HG02610 (cell line): ENCODE measurements around the gene NIM1K.
A peak's percentile ranks its signal among the peaks of the same experiment; 100 is the strongest.
"Not testable (repeated sequence)": the region's sequence is repeated elsewhere in the genome, so short reads cannot be mapped to it uniquely, and the experiment has no call there.

Source experiments
- ATAC-seq: cut with Tn5 transposase; IDR thresholded peaks from one replicate; pipeline ENCODE4 v1.9.1; 2021; ENCODE audit warnings: mild to moderate bottlenecking, moderate library complexity; ENCODE audit not compliant: unreplicated experiment

Gene NIM1K

GRCh38 chr5:43274435-43275114 lies 82.5 kb downstream of the NIM1K start:
- no peak for ATAC-seq

DNA sequence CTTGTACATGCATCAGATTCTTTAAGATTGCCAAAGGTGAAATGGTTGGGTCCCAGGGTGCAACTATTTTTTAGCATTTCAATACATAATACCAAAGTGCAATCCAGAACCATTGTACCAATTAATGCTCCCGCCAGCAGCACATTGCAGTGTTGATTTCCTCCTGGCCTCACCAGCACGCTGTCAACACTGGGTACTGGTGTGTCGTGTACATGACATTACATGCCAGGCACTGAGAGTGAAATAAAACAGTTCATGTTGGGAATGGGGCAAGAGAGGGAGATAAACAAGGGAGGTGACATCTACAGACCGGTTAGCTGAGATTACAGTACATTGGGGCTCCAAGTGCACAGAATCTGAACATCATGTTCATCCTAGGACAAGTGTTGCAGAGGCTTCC lies 83.4 kb downstream of the NIM1K start:
- no peak for ATAC-seq

DNA sequence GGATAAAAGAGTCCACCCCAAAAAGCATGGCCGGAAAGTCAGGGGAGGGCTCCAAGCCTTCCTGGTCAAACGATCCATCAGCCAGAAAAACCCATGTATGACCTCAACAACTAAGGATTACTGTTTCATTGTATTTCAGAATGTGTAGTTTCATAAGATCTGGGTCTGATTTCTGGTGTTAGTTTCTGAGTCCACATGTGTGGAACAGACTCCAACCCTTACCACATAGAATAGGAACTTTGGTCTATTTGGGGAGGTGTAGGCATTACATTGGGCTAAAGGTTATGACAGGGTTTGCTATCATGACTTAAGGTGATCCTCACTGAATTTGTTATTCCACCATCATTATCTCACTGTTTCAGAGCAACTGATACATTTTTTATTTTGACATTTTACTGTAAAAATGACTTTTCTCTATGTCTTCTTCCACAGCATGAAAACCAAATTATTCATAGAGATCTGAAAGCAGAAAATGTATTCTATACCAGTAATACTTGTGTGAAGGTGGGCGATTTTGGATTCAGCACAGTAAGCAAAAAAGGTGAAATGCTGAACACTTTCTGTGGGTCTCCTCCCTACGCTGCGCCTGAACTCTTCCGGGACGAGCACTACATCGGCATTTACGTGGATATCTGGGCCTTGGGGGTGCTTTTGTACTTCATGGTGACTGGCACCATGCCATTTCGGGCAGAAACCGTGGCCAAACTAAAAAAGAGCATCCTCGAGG lies 87.7 kb downstream of the NIM1K start:
- no peak for ATAC-seq

DNA sequence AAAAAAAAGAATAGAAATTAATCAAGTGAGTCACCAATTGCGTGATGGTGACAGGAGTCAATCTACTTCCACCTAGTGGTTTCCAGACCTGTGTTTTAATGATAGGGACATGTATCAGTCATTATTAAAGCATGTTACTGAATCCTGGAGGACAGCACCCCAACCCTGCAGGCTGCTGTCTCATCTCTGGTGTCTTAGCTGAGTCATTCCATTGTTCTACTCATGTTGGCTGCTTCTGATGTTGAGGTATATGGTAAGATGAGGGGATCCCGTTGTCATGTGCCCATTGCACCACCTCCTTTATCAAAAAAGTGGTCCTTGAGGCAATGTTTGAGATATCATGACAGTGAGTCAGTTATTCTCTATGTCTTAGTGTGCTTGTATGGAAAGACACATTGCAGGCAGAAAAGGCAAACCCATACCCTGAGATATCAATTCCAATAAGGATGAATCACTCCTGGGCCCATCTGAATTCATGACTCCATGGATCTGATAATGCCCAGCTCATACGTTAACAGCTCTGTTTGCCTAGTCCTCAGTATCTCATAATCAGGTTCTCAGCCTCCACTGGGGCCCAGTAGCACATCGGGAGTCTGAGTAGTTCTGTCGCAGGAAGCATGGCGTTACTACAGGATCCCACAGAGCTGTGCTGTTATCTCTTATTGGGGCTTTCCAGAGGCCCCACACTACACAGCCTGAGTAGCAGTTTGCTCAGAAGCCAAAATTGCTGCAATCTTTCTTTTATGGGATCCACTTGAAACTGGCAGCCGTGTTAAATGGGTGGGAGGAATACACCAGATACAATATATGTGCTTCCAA lies 90.0 kb downstream of the NIM1K start:
- ATAC-seq = no peak

DNA sequence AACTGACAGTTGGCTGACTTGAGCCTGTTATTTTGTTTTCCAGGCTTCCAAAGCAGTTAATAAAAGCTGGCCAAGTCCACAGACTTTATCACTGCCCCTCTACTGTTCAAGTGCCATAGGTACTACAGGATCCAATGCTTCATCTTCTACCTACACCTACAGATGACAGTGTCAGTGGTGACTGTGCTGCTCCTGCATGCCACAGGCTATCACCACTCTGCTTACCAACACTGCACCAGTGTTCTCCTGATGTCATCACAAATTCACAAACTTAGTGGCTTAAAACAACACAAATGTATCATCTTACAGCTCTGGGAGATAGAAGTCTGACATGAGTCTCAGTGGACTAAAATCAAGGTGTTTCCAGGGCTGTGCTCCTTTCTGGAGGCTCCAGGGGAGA lies 94.6 kb downstream of the NIM1K start:
- ATAC-seq = no peak

DNA sequence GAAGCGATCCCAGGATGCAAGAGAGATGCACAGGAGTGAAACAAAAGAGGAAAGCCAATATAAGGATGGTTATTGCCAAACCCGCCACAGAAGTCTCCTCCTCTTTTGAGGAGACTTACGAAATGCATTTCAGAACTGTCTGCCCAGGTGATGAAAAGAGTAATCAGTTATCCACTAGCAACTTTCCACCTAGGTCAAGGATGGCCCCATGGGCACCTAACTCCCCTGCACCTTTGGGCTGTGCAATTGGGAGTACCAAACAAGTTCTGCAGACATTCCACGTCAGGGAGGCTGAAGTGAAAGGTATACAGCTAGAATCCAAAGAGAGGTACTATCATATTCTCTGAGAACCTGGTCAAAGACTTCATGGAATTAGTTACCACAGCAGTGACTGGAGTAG lies 95.5 kb downstream of the NIM1K start:
- no peak for ATAC-seq

- no peak for ATAC-seq
These were observed 96.3 kb downstream of the NIM1K start for GRCh38 chr5:43288269-43288831.

DNA sequence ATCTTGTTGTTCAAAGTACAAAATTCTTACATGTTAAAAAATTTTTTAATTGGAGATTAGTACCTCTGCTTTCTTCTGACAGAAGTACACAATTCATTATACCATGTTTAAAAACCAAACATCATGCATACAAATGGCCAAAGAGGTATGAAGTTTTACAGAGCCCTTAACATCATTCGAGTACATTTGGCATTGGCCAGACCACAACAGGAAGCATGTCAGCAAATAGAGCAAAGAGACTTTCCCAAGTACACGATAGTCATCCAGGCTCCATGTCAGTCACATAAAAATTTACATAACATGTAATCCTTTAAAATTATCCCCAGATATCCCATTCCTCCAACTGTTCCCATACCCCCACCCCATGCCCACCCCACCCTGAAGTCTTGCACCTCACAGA lies 98.7 kb downstream of the NIM1K start:
- no peak for ATAC-seq

DNA sequence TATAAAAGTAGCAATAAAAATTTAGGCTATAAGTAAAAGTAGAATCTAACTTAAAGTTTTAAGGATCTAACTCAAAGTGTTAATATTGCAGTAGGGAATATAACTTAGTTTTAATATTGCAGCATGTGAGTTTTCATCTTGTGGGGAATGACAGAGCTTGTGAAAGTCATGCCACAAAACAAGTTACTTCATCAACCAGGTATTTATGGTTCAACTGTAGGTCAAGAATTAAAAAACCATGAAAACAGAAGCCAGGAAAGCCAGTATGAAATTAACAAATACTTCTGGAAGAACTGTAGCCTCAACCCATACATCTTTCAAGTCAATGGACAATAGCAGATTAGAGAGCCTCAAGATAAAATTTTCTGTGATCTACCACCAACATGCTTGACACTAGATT lies 102.2 kb downstream of the NIM1K start:
- no peak for ATAC-seq

- ATAC-seq = no peak
These were observed 103.2 kb downstream of the NIM1K start for GRCh38 chr5:43295202-43295601.

DNA sequence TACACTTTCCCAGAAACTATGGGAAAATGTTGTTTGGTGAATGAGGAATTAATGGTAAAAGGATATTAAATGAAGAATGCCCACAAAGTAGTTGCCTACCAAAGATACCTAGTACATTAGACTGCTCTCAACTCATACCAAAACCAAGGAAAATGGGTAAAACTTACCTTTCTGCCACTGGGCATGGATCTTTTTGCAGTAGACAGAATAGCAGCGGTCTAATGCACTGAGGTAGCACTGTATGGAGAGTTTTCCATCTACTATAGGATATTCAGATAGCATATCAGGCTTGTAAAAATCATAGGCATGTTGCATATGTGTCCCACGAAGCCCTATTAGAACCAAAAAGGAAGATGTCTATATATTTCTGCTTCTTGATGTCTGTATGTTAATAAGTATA lies 104.8 kb downstream of the NIM1K start:
- no peak for ATAC-seq

- ATAC-seq = no peak
These were observed 106.4 kb downstream of the NIM1K start for GRCh38 chr5:43298443-43298842.

DNA sequence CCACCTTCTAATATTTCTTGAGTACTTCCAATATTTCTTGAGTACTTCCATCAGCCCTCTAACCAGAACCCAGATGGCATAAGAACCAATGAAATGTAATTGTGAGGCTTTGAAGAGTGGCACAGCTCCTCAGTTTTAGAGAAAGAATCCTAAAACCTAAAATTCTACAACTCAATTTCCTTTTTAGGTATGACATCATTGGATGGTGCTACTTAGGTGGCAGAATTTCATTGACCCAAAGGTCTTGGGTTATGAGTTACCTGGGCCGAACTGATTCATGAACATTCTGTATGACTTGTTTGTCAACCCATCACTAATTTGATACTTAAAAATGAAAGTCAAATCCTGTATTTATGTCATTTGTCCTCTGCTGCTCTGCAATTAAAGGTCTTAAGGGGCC lies 108.1 kb downstream of the NIM1K start:
- ATAC-seq = no peak

DNA sequence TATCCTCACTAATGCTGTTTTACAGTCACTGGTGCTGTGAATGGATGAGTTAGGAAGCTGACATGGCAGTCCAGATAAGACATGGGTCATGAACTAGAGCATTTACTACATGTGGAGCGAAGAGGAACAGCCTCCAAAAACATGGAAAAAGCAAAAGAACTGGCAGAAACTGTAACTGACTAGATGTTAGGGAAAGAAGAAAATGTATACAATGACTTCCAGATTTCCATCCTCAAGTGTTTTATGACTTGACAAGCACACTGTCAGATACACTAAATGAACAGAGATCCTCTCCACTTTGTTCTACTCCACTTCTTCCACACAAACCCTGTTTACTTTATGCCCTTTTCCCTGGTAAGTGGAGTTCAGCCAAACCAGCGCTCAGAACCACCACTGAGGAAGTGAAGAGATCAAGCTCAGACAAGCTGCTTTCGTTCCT lies 109.6 kb downstream of the NIM1K start:
- ATAC-seq = no peak

DNA sequence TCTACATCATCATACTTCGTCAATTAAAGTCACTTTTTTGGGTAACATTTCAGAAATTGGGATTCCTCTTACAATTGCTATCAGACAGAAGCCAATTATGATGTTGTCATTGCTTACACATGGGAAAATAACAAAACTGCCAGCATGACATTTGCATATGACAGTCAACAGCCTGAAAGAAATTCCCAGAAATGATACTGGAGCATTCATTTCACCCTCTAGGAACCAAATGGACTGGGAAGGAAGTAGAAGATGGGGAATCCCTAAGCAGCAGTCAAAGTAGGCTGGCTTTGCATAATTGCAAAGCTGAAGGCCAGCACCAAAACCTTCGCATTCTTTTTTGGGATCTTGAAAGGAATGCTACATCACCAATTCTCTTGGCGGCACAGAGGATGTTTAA lies 110.5 kb downstream of the NIM1K start:
- ATAC-seq = no peak

DNA sequence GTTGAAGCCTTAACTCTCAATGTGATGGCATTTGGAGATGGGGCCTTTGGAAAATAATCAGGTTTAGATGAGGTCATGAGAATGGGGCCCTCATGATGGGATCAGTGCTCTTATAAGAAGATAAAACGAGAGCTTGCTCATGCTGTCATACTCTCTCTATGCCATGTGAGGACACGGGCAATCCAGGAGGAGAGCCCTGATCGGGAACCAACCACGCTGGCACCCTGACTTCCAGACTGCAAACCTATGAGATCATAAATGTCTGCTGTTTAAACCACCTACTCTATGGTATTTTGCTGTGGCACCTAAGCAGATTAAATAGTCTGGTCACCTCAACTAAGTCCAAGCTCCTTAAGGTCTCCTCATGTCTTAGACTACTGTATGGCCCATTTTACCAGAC lies 111.2 kb downstream of the NIM1K start:
- ATAC-seq = no peak

DNA sequence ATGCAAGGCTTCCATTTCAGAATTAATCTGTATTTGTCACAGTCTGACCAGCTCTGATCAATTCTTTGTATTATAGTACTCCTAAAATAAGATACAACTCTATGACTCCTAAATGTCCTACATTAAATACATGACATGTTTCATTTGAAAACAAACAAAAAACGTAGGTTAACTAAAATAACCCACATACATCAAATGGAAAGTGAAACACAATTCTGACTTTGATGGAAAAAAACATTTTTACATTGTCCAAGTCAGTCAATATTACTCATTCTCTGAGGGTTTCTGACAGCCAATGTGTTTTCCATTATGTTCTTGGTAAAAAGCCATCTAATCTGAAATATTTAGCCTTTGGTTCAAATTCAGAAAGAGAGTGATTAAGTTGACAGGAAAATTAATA lies 112.5 kb downstream of the NIM1K start:
- peak; percentile 72 for ATAC-seq

GRCh38 chr5:43305948-43306565 lies 114.0 kb downstream of the NIM1K start:
- peak; percentile 47 for ATAC-seq

GRCh38 chr5:43306954-43307353 lies 114.9 kb downstream of the NIM1K start:
- ATAC-seq = not testable (repeated sequence)

GRCh38 chr5:43309122-43309521 lies 117.1 kb downstream of the NIM1K start:
- no peak for ATAC-seq

DNA sequence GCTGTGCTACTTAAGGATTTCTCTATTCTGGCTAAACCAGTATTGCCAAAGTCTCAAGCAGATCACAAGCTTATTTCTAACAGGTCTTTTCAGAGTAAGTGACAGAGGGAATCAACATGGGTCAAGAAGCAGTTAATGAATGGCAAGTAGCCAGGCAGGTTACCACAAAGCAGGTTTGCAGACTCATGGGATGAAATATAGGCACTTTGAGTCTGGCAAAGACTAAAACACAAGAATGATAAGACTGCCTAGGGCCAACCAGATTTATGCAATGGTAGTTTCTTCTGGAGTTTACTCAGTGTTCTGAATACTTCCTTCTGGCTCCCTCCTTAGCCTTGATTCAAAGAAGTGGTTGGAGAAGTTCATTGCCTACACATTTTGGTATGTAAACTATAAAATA lies 117.6 kb downstream of the NIM1K start:
- ATAC-seq = no peak
